ENCODE results near the gene UBE2U.
"Not testable (repeated sequence)": the region's sequence is repeated elsewhere in the genome, so short reads cannot be mapped to it uniquely, and the experiment has no call there.

UBE2U gene

GRCh38 chr1:64223329-64224151, 20.1 kb downstream of the UBE2U start (continued):
- TF ChIP-seq, protein P1, sequence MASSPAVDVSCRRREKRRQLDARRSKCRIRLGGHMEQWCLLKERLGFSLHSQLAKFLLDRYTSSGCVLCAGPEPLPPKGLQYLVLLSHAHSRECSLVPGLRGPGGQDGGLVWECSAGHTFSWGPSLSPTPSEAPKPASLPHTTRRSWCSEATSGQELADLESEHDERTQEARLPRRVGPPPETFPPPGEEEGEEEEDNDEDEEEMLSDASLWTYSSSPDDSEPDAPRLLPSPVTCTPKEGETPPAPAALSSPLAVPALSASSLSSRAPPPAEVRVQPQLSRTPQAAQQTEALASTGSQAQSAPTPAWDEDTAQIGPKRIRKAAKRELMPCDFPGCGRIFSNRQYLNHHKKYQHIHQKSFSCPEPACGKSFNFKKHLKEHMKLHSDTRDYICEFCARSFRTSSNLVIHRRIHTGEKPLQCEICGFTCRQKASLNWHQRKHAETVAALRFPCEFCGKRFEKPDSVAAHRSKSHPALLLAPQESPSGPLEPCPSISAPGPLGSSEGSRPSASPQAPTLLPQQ (tag by site-specific recombination; IDR thresholded peaks at IDR 0.05): peak; percentile 91
- TF ChIP-seq PRDM6 (tag by site-specific recombination; IDR thresholded peaks at IDR 0.05) (peak; percentile 97), ZNF157 (tag by site-specific recombination; IDR thresholded peaks at IDR 0.05) (no peak), ZNF561 (tag by site-specific recombination; IDR thresholded peaks at IDR 0.05; ENCODE audit: borderline replicate concordance) (peak; percentile 79), ZBTB1 (tag by site-specific recombination; IDR thresholded peaks at IDR 0.05) (no peak), ZBTB17 (tag by site-specific recombination; IDR thresholded peaks at IDR 0.05) (peak; percentile 98), OSR2 (tag by site-specific recombination; IDR thresholded peaks at IDR 0.05) (peak; percentile 87; the same call in 1 of the 2 replicates), ZEB2 (tag by site-specific recombination; IDR thresholded peaks at IDR 0.05) (0 out of 2 replicates have a peak, but pooled peaks have one; percentile 29), ZNF335 (tag by site-specific recombination; conservative IDR thresholded peaks at IDR 0.05) (peak; percentile 45; the same call in 1 of the 2 replicates), PRDM10 (tag by site-specific recombination; IDR thresholded peaks at IDR 0.05) (peak; percentile 62), BCL11A (tag by site-specific recombination; IDR thresholded peaks at IDR 0.05; ENCODE audit: low read depth) (0 out of 2 replicates have a peak, but pooled peaks have one; percentile 51), ZNF121 (tag by site-specific recombination; IDR thresholded peaks at IDR 0.05) (no peak), ZNF48 (tag by site-specific recombination; IDR thresholded peaks at IDR 0.05) (no peak), ZNF544 (tag by site-specific recombination; IDR thresholded peaks at IDR 0.05) (no peak), ZNF132 (tag by site-specific recombination; IDR thresholded peaks at IDR 0.05; ENCODE audit: borderline replicate concordance) (0 out of 2 replicates have a peak, but pooled peaks have one; percentile 55)
- TF ChIP-seq, protein P2, sequence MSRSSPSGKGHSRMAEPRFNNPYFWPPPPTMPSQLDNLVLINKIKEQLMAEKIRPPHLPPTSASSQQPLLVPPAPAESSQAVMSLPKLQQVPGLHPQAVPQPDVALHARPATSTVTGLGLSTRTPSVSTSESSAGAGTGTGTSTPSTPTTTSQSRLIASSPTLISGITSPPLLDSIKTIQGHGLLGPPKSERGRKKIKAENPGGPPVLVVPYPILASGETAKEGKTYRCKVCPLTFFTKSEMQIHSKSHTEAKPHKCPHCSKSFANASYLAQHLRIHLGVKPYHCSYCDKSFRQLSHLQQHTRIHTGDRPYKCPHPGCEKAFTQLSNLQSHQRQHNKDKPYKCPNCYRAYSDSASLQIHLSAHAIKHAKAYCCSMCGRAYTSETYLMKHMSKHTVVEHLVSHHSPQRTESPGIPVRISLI (tag by site-specific recombination; IDR thresholded peaks at IDR 0.05): peak; percentile 69; the same call in 1 of the 2 replicates
- TF ChIP-seq, protein P3, sequence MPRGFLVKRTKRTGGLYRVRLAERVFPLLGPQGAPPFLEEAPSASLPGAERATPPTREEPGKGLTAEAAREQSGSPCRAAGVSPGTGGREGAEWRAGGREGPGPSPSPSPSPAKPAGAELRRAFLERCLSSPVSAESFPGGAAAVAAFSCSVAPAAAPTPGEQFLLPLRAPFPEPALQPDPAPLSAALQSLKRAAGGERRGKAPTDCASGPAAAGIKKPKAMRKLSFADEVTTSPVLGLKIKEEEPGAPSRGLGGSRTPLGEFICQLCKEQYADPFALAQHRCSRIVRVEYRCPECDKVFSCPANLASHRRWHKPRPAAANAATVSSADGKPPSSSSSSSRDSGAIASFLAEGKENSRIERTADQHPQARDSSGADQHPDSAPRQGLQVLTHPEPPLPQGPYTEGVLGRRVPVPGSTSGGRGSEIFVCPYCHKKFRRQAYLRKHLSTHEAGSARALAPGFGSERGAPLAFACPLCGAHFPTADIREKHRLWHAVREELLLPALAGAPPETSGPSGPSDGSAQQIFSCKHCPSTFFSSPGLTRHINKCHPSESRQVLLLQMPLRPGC (tag by site-specific recombination; IDR thresholded peaks at IDR 0.05): 0 out of 2 replicates have a peak, but pooled peaks have one; percentile 23

GRCh38 chr1:64224236-64224635, 20.8 kb downstream of the UBE2U start:
- H3K27ac ChIP-seq (ENCODE audit: extremely low read depth, low read depth, low read length); H3K4me3 ChIP-seq (ENCODE audit: low read depth, low read length); H3K4me1 ChIP-seq (ENCODE audit: control insufficient read depth, insufficient read depth, low read length); H3K9me3 ChIP-seq (ENCODE audit: control insufficient read depth, insufficient read depth, low read depth, low read length); H3K36me3 ChIP-seq (ENCODE audit: control insufficient read depth in 2 of 2, insufficient read depth in 1 of 2, low read length in 2 of 2); POLR2A ChIA-PET: not testable (repeated sequence)
- CTCF ChIA-PET: interaction anchor here (0.8 kb wide), 1 partner anchor 14 kb away, joined by 3 read pairs; no protein-coding TSS in a partner anchor
